ENCODE data around the gene RIMS3.

Gene RIMS3

DNA sequence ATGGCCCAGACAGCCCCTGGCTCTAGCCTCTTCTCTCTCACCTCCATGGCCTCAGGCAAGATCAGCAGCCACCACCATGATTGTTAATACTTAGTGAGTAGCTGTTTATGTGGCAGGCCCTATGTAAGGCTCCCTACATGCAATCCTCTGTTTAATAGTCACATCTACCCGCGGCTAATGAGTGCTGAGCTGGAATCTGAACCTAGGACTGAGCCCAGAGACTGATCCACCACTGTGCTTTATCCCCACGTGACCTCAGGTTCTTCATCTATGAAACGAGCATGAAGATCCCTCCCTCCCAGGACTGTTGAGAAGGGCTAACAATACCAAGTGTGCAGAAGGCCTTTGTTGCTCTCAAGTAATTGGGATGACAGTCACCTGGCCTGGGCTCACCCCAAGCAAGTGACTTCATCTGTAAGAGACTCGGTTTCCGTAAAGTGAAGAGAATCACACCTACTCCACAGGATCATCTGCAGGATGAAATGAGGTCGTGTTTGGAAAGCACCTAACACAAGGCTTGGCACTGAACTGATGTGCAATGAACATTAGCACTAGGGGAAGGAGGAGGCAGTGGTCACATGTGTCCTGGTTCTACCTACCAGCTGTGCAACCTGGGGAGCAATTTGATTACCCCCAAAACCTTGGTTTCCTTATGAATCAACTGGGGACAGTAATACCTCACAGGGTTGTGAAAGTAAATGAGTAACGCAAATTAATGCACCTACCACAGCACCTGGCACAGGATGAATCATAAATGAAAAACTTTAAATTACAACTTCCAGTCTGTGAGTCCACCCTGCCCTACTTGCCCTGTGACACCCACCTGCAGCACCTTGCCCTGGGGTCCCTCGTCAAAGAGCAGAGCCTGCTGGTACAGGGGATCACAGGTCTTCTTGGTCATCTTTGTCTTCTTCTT is 37.2 kb downstream of the RIMS3 start:
- no peak for DNase-seq

DNA sequence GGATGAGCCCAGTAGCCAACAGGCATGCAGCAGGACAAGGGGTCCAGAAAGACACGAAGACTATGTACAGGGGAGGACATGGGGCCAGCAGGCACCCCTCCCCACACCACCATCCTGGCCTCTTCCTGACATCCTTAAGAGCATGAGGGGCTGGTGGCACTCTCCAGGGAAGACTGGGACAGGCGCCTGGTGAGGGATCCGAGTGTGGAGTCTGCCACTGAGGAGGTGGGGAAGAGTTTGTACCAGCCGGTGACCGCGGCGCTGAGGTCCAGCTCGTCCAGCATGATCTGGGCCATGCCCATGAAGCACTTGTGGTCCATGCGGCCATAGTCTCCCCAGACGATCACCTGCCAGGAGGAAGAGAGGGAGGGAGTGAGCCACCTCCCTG is 39.1 kb downstream of the RIMS3 start:
- DNase-seq, result no peak

DNA sequence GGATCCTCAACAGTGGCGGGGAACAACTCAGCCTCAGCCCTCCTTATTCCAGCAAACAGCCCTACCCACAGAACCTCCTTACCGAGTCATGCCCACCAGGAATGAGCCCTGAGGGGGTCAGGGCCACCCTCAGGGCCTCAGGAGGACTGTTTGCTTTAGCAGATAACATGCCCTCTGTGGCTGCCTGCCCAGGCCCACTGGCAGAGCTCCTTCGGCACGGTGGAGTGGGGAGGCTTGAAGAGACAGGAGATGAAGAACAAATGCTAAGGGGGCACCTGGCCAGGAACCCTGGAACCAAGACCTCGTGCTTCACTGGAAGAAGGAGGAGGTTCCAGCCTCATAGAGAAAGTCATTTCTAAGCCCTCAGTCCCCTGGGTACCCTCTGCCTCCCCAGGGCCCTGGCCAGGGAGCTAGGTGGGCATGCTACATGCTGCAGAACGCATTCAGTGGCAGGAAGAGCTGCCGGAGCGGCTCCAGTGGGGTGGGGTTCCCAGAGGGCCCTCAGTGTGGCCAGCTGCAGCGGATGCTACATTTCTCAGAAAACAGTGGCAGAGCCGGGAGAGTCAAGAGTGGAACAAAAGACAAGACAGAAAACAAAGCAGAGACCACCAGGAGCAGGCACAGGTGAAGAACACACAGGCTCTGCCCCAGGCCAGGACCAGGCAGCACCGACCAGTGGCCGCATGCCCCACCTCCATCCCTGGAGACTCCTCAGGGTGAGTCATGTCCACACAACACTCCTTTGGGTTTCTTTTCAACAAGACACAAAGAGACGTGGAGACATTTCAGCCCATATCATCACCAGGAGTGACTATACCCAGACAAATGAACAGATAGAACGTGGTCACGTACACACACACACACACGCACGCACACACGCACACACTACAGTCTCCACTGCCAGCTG is 39.8 kb downstream of the RIMS3 start:
- DNase-seq, result no peak

DNA sequence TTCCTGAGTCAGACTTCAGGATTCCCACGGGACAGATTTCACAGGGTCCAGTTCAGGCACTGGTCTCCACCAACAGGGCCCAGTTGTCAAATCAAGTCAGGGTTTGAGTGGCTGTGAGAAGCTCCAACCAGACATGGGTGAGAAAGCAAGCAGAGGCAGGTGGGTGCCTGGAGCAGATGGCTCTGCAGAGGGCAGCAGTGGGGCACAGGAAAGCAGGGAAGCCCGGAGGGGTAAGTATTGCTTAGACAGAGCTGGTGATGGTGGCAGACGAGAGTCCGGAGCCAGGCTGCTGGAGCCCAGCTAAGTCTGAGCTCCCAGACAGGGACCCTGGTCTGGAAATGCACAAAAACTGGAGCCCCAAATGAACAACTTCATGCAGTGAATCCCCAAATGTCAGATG is 40.4 kb downstream of the RIMS3 start:
- DNase-seq, result peak; percentile 67

- DNase-seq, result no peak
These were observed 42.4 kb downstream of the RIMS3 start for GRCh38 chr1:40622936-40623629.

- DNase-seq, result no peak
These were observed 43.5 kb downstream of the RIMS3 start for GRCh38 chr1:40621821-40622450.

DNA sequence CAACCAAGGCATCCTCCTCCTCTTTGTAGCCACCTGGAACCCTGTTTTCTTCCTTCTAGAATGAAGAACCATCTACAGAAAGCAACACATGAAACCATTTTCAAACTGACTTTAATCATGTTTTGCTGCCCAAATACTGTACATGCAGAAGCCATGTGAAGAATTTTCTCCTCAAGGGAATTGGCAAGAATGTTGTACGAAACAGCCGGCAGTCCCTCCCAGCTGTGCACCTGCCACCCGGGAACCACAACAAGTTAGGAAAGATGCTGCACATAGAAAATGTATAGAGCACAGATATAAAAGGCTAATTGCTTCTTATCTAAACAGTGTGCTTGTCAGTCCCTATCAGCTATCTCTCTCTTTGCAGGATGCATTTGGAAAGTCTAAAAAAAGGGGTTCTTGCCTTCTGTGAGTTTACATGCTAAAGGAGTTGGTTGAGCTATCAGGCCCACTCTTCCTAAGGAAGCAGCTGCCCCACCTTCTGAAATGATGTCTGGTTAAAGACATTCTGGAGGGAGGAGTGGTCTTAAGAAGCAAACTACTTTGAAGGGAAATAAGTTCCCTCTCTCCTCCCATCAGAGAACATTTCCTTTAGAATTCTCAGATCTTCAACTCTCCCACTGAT is 44.8 kb downstream of the RIMS3 start:
- no peak for DNase-seq

- no peak for DNase-seq
These were observed 45.3 kb downstream of the RIMS3 start for GRCh38 chr1:40620150-40620549.

DNA sequence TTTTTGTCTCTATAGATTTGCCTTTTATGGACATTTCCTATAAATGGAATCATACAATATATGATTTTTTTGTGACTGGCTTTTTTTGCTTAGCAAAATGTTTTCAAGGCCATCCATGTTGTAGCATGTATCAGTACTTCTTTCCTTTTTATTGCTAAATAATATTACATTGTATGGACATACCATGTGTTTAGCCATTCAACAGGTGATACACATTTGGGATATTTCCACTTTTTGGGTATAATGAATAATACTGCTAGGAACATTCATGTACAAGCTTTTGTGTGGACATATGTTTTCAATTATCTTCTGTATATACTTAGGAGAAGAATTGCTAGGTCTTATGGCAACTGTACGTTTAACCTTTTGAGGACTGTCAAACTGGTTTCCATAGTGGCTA is 47.4 kb downstream of the RIMS3 start:
- DNase-seq, result no peak

DNA sequence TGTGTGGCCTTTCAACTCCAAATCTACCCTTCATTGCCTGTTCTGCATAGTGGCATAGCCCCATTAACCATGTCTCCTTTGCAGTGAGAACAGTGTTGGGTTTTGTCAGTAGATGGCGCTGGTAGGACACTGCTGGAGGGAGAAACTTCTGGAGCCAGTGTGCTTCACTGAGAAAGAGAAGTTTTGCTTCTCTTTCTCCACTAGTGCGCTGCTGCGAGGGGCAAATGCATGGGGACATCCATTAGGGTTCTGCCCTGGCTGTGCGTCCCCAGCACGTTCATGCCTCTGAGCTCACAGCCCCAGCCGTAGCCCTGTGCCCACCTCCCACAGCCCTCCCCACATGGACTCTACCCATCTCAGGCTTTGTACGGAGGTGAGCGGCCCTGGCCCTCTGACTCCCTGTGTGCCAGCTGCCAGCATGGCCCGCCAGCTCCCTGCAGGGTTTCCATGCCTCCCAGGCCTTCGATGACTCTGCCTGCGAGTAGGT is 53.1 kb downstream of the RIMS3 start:
- peak; percentile 83 for DNase-seq

GRCh38 chr1:40610156-40610555 is 55.3 kb downstream of the RIMS3 start:
- peak; percentile 52 for DNase-seq

DNA sequence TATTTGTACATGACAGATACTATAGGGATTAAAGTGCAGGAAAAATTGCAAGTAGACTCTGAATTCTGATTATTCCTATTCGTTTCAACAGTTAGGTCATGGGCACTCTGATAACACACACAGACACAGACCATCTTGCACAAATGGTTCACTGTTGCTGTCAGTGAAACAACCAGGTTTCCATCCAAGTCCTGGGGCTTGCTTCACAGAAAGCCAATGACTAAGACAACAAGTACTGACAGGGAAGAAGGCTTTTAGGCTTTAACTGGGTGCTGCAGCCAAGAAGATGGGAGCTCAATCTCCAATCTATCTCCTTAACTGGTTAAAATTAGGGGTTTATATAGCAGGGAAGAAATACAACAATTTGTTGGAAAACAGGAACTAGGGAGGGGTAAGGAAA is 57.6 kb downstream of the RIMS3 start:
- DNase-seq, result no peak

DNA sequence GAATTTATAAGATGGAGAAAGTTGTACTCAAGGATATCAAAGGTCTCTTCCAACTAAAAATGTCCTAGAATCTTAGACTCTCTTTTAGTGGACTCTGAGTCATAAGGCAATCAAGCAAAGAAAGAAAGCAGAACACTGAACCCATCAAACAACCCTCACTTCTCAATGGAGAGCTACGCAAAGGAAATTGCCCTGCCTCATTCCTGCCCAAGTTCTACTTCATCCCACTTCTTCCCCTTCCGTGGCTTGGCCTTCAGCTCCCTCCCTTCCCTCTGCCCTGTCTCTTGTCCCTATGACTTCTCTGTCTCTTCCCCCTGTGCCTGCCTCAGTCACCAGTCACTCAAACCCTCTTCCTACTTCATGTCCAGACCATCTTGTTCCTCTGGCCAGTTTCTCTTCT is 58.5 kb downstream of the RIMS3 start:
- no peak for DNase-seq

GRCh38 chr1:40606194-40606593 is 59.3 kb downstream of the RIMS3 start:
- DNase-seq, result no peak

- no peak for DNase-seq
These were observed 65.6 kb downstream of the RIMS3 start for GRCh38 chr1:40599926-40600325.

GRCh38 chr1:40595623-40596022 is 69.9 kb downstream of the RIMS3 start:
- DNase-seq, result no peak

- no peak for DNase-seq
These were observed 71.3 kb downstream of the RIMS3 start for GRCh38 chr1:40594187-40594531.

DNA sequence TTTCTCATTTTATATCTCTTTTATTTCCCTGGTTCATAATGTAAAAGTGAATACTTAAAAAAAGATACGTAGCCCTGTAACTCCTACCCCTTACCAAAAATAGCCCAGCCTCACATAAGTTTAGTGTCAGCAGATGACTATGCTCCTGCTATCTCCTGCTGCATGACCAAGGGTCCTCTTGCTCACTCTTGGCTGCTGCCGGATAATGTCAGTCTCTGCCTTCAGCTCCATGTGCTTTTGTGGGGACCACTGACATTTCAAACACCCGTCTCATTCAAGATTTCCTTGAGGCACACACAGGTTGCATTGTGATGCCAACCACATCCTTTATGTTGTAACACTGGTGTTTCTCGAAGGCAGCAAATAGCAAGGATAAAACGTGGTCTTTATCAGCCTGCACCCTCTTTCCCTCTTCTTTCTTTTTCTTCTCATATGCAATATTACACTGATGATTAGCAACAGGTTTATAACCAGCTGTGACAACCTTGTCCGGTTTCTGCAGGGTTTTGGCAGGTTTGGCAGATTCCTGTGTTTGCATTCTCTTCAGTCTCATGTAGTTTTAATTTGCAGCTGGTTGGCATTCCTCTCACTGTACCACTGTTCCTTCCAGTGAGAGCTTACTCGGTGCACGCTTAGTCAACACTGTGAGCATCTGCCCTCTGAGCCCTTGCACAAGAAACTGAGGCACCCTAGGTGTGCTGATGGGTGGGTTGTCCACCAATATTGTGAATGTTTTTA is 71.9 kb downstream of the RIMS3 start:
- no peak for DNase-seq

- peak; percentile 71 for DNase-seq
These were observed 73.2 kb downstream of the RIMS3 start for GRCh38 chr1:40592107-40592803.

GRCh38 chr1:40588586-40588985 is 76.9 kb downstream of the RIMS3 start:
- DNase-seq, result no peak

- no peak for DNase-seq
These were observed 81.5 kb downstream of the RIMS3 start for GRCh38 chr1:40583980-40584379.

Measured in DMS53 (cell line).